ENCODE measurements around the gene ADGRV1.

The ADGRV1 gene

DNA sequence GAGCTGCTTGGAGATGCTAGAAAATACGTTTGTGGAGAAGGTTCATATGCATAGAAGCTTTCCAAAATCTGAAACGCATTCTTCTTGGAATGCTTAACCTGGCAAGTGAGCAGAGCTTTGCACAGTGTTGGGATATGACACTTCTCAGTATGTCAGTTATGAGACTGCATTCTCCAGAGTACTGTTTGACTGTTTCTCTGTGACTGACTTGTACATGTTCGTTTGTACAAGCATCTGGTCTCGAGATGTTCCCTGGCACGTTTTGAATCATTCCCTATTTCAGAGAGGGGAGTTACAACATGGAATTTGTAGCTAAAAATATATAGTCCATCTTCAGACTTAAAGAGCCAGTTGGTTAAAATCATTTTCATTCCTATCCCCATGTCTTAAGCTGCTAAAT, 552.1 kb downstream of the ADGRV1 start:
- TF ChIP-seq, protein P1, sequence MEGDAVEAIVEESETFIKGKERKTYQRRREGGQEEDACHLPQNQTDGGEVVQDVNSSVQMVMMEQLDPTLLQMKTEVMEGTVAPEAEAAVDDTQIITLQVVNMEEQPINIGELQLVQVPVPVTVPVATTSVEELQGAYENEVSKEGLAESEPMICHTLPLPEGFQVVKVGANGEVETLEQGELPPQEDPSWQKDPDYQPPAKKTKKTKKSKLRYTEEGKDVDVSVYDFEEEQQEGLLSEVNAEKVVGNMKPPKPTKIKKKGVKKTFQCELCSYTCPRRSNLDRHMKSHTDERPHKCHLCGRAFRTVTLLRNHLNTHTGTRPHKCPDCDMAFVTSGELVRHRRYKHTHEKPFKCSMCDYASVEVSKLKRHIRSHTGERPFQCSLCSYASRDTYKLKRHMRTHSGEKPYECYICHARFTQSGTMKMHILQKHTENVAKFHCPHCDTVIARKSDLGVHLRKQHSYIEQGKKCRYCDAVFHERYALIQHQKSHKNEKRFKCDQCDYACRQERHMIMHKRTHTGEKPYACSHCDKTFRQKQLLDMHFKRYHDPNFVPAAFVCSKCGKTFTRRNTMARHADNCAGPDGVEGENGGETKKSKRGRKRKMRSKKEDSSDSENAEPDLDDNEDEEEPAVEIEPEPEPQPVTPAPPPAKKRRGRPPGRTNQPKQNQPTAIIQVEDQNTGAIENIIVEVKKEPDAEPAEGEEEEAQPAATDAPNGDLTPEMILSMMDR (IDR thresholded peaks at IDR 0.05; ENCODE audit: insufficient read depth, missing control alignments): no peak
- no peak for DNase-seq (ENCODE audit: insufficient read length, low spot score)

DNA sequence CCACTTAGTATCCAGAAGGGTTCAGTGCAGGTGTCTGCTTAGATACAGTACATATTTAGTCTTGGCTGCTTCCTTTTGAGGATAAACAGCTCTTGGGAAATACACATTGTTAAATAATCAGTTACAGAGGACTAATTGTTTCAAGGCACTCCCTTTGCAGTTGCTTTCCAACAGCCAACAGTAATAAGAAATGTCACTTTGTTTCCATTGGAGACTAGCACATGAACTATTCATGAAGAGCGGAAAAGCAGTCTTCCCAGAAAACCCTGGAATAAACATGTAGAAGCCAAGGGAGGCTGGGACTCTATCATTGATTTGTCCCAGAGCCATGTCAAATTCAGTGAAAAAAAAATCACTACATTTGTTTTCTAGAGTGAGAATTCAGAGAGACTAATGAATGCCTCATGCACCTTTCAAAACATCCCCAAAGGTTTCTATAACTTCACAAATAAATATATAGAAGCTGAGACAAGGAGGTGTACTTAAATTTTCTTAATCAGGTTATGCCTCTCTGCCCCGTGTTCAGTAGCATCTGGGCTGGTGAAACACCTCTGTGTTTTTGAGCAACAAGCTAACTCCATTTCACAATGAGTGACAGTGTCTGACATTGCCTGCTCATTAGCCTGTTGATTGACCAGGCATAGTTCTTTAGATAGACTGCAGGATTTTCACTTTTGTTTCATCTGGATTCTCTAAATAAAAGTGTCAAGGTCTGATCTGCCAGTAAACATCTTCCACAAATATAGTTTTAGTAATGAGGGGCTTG, 553.1 kb downstream of the ADGRV1 start:
- no peak for DNase-seq (ENCODE audit: insufficient read length, low spot score)
- TF ChIP-seq, protein P1 (IDR thresholded peaks at IDR 0.05; ENCODE audit: insufficient read depth, missing control alignments): no peak
- no peak for FAIRE-seq

More for the DNA sequence above, 552.1 kb downstream of the ADGRV1 start:
- FAIRE-seq: no peak

DNA sequence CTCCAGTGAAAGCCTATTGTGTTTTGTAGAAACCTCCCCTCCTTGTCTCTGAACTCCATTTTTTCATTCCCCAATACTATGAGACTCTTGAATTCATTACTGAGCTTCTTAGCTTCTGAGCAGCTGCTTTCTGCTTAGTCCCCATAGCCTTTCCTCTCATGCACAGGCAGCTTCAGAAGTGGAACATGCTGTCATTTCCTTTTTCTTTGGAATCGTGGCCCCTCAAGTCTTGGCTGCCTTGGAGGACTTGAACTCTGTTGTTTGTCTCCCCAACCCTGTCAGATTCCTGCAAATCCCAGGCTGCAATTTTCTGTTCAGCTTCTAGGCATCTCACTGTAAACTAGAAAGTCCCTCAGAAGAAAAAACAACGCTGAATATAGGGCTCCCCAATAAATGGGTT, 556.1 kb downstream of the ADGRV1 start:
- DNase-seq (ENCODE audit: insufficient read length, low spot score): no peak
- FAIRE-seq: no peak

DNA sequence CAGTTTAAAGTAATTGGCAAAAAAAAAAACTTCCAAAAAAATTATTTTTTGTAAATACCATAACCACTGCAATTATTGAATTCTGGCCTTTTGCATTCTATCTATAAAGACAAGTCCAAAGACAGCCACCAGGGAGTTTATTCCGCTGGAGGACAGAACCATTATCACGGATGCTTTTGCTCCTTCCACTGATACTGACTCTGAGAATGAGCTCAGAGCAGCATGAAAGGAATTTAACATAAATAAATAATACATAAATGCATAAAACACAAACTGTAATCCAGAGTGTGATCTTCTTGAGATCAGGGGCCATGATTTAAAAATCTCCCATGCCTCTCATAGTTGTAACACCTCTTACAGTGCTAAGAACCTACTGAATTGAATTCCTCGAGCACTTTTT, 559.8 kb downstream of the ADGRV1 start:
- FAIRE-seq: no peak
- TF ChIP-seq, protein P1 (IDR thresholded peaks at IDR 0.05; ENCODE audit: insufficient read depth, missing control alignments): no peak
- DNase-seq (ENCODE audit: insufficient read length, low spot score): no peak

More for the DNA sequence above, 556.1 kb downstream of the ADGRV1 start:
- TF ChIP-seq, protein P1 (IDR thresholded peaks at IDR 0.05; ENCODE audit: insufficient read depth, missing control alignments): no peak

DNA sequence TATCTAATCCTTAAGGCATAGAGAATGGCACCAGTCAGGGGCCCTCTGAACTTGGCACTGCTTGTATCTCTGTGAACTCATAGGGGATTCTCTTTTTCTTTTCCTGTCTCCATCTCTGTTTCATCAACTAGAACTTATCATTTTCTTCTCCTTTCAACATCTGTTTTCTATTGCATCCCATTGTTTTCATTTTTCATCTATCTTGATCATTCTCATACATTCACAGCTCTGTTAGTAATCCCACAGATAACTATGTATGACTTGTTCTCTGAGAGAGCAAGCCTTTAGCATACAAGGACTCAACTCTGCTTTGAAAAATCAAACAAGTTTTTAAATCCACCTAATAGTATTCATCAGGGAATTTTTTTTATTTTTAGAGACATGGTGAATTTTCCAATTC, 560.2 kb downstream of the ADGRV1 start:
- TF ChIP-seq, protein P1 (IDR thresholded peaks at IDR 0.05; ENCODE audit: insufficient read depth, missing control alignments): no peak
- DNase-seq (ENCODE audit: insufficient read length, low spot score) (no peak), FAIRE-seq (no peak)

DNA sequence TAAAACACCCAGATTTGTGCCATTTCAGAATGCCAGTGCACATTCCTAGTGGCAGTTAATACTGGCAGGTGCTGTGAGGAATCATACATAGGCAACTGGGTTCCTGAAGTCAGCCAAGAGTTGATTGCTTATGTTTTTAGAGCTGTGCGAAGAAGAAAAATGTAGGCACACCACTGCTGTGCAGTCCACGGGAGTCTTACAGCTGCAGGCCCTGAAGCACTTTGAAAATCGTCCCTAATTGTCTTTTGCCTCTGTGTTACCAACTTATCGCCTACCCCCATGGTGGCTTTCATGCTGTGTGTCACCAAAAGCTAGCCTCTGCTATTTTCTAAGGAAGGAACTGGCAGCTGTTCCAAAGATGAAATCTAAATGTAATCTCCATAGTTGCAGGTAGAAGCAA, 560.6 kb downstream of the ADGRV1 start:
- TF ChIP-seq, protein P1 (IDR thresholded peaks at IDR 0.05; ENCODE audit: insufficient read depth, missing control alignments): no peak
- DNase-seq (ENCODE audit: insufficient read length, low spot score) (no peak), FAIRE-seq (no peak)
